Endodermal cell (in vitro differentiated cells): ENCODE results near the gene ZSCAN4. TPM values are rescaled to one million over a fixed set of nuclear protein-coding genes. Genes with fewer than 3 reads are reported as not detected.

ENCODE experiments used
- DNase-seq: peaks from one replicate; pipeline ENCODE4 v3.0.0-alpha.2; 2017
- H3K27ac ChIP-seq: 2 replicates; pipeline ENCODE4 v1.5.1; 2013; ENCODE audit warnings: mild to moderate bottlenecking, low read depth, low read length, moderate library complexity
- H3K27me3 ChIP-seq: 2 replicates; pipeline ENCODE4 v1.6.1; 2013; ENCODE audit warnings: mild to moderate bottlenecking, low read length, moderate library complexity; ENCODE audit not compliant: insufficient read depth, control insufficient read depth, poor library complexity, severe bottlenecking
- H3K36me3 ChIP-seq: 2 replicates; pipeline ENCODE4 v1.7.0; 2013; ENCODE audit warnings: mild to moderate bottlenecking, low read length, moderate library complexity; ENCODE audit not compliant: control insufficient read depth, insufficient read depth
- H3K4me1 ChIP-seq: one replicate; pipeline ENCODE4 v1.7.0; 2013; ENCODE audit warnings: low read length; ENCODE audit not compliant: control insufficient read depth, insufficient read depth
- H3K4me3 ChIP-seq: 2 replicates; pipeline ENCODE4 v1.5.1; 2013; ENCODE audit warnings: mild to moderate bottlenecking, low read length, moderate library complexity
- H3K9ac ChIP-seq: 2 replicates; pipeline ENCODE4 v1.6.1; 2013; ENCODE audit warnings: mild to moderate bottlenecking, low read length, moderate library complexity; ENCODE audit not compliant: poor library complexity, severe bottlenecking; ENCODE audit errors: extremely low read depth
- H3K9me3 ChIP-seq: 2 replicates; pipeline ENCODE4 v1.6.1; 2013; ENCODE audit warnings: mild to moderate bottlenecking, low read length, moderate library complexity; ENCODE audit not compliant: control insufficient read depth
- H3K27ac Mint-ChIP-seq: 2 replicates; pipeline ENCODE4 v1.8.0; 2020; ENCODE audit warnings: mixed read lengths
- H3K27me3 Mint-ChIP-seq: 2 replicates; pipeline ENCODE4 v1.8.0; 2021; ENCODE audit warnings: mild to moderate bottlenecking, mixed read lengths; ENCODE audit not compliant: insufficient read depth
- H3K36me3 Mint-ChIP-seq: 2 replicates; pipeline ENCODE4 v1.8.0; 2020; ENCODE audit warnings: low read depth, mixed read lengths
- H3K4me1 Mint-ChIP-seq: 2 replicates; pipeline ENCODE4 v1.8.0; 2020; ENCODE audit warnings: mixed read lengths
- H3K4me3 Mint-ChIP-seq: 2 replicates; pipeline ENCODE4 v1.8.0; 2020; ENCODE audit warnings: mild to moderate bottlenecking, moderate library complexity, mixed read lengths
- H3K9me3 Mint-ChIP-seq: 2 replicates; pipeline ENCODE4 v1.8.0; 2020; ENCODE audit warnings: mild to moderate bottlenecking, mixed read lengths
- CTCF ChIP-seq: fragments of 200-600 bp; sonication (generic); conservative IDR thresholded peaks from 2 replicates; pipeline ENCODE4 v1.5.0; 2021; ENCODE audit warnings: antibody characterized with exemption, mild to moderate bottlenecking
- WGBS, 2 experiments: methylation state at CpG; one replicate each; pipeline versions ENCODE4 v1.1.5 to v1.1.7; 2013; ENCODE audit warnings: missing lambda C conversion rate in 2 of 2, mixed read lengths in 1 of 2; ENCODE audit not compliant: insufficient coverage in 1 of 2, insufficient read length in 1 of 2; 5-methylcytosine and 5-hydroxymethylcytosine counted together
- total RNA-seq, 2 donors: library from RNA; stranded (reverse); fragmentation: NEBNext Ultra II Directional in 1 of 2; extraction: Animal tissue kit (Norgen Biotek cat#: 25700) in 1 of 2; gene quantifications; 2 replicates in 1 of 2; 3 replicates in 1 of 2; pipeline ENCODE4 v1.2.1, GENCODE V29; 2021

ZSCAN4 gene
- total RNA-seq, 2 donors from 2014 or later: not detected

GRCh38 chr19:57655443-57655842 lies 13.3 kb upstream of the ZSCAN4 start:
- no peak overlapping the region for H3K27ac Mint-ChIP-seq
- peaks cover 7% of the 10 kb centered on the region for H3K9me3 Mint-ChIP-seq
- no peak for DNase-seq
- peaks cover 5% of the 10 kb centered on the region for H3K4me1 Mint-ChIP-seq
- no peaks in the 10 kb centered on the region for H3K36me3 Mint-ChIP-seq
- TF ChIP-seq CTCF: no peak
- peaks cover 7% of the 10 kb centered on the region for H3K9me3 ChIP-seq
- no peak overlapping the region for H3K4me3 Mint-ChIP-seq
- no peaks in the 10 kb centered on the region for H3K4me1 ChIP-seq
- WGBS, 2 experiments: 83 to 93% methylated on average over 1 of the region's 1 CpG
- H3K36me3 ChIP-seq: no peaks in the 10 kb centered on the region
- peaks cover 58% of the 10 kb centered on the region for H3K27me3 Mint-ChIP-seq
- no peak overlapping the region for H3K9ac ChIP-seq
- H3K27ac ChIP-seq: no peak overlapping the region
- peaks cover 51% of the 10 kb centered on the region for H3K27me3 ChIP-seq
- no peak overlapping the region for H3K4me3 ChIP-seq

- WGBS, 2 experiments: 80% methylated on average over 1 of the region's 1 CpG; no CpG with 5 or more reads in 1 of the 2 experiments
- TF ChIP-seq CTCF: no peak
- H3K4me3 ChIP-seq: no peak overlapping the region
- H3K27ac ChIP-seq: no peak overlapping the region
- H3K36me3 ChIP-seq: no peaks in the 10 kb centered on the region
- H3K4me3 Mint-ChIP-seq: no peak overlapping the region
- no peak overlapping the region for H3K27ac Mint-ChIP-seq
- no peaks in the 10 kb centered on the region for H3K36me3 Mint-ChIP-seq
- peaks cover 7% of the 10 kb centered on the region for H3K9me3 ChIP-seq
- H3K4me1 Mint-ChIP-seq: peaks cover 3% of the 10 kb centered on the region
- H3K4me1 ChIP-seq: no peaks in the 10 kb centered on the region
- no peak overlapping the region for H3K9ac ChIP-seq
- H3K27me3 Mint-ChIP-seq: peaks cover 65% of the 10 kb centered on the region
- DNase-seq: no peak
- H3K27me3 ChIP-seq: peaks cover 60% of the 10 kb centered on the region
- peaks cover 7% of the 10 kb centered on the region for H3K9me3 Mint-ChIP-seq
These were observed 12.4 kb upstream of the ZSCAN4 start for GRCh38 chr19:57656346-57656745.

GRCh38 chr19:57664269-57665127 lies 4.2 kb upstream of the ZSCAN4 start:
- Histone ChIP-seq H3K9me3 (no peaks in the 10 kb centered on the region), H3K36me3 (no peaks in the 10 kb centered on the region), H3K9ac (peak overlapping the region; percentile 15), H3K27ac (peak overlapping the region; percentile 47), H3K4me1 (no peaks in the 10 kb centered on the region), H3K4me3 (peak overlapping the region; percentile 81), H3K27me3 (peaks cover 41% of the 10 kb centered on the region)
- Mint-ChIP-seq H3K4me3 (peak overlapping the region; percentile 63), H3K27me3 (peaks cover 31% of the 10 kb centered on the region), H3K4me1 (no peaks in the 10 kb centered on the region), H3K9me3 (no peaks in the 10 kb centered on the region), H3K36me3 (no peaks in the 10 kb centered on the region), H3K27ac (no peak overlapping the region)
- DNase-seq: peak; percentile 84
- 4 to 10% methylated on average over 23 to 64 of the region's 64 CpGs for WGBS, 2 experiments
- no peak for TF ChIP-seq CTCF
